CD4-positive, alpha-beta T cell treated with Interleukin-21 for 1 hour (primary cell): ENCODE measurements around the gene STK17A.

Source experiments
- DNase-seq: peaks from one replicate; pipeline ENCODE4 v3.0.0-alpha.2; 2020

The STK17A gene

GRCh38 chr7:43637114-43637806 is 54.4 kb downstream of the STK17A start:
- peak; percentile 47 for DNase-seq

GRCh38 chr7:43639858-43640491 is 57.1 kb downstream of the STK17A start:
- DNase-seq: no peak

GRCh38 chr7:43640679-43641078 is 57.8 kb downstream of the STK17A start:
- DNase-seq: no peak

GRCh38 chr7:43642897-43643630 is 60.2 kb downstream of the STK17A start:
- DNase-seq: no peak

GRCh38 chr7:43643846-43644245 is 60.9 kb downstream of the STK17A start:
- DNase-seq: no peak

- DNase-seq: no peak
Measured at GRCh38 chr7:43645699-43646226, 62.9 kb downstream of the STK17A start.

GRCh38 chr7:43646603-43647338 is 63.9 kb downstream of the STK17A start:
- DNase-seq: no peak

GRCh38 chr7:43647339-43647672 is 64.4 kb downstream of the STK17A start:
- DNase-seq: no peak

- peak; percentile 43 for DNase-seq
Measured at GRCh38 chr7:43647673-43648472, 65.0 kb downstream of the STK17A start.

GRCh38 chr7:43648473-43649406 is 65.8 kb downstream of the STK17A start:
- DNase-seq: peak; percentile 91

GRCh38 chr7:43649755-43650274 is 66.9 kb downstream of the STK17A start:
- DNase-seq: peak; percentile 89

- DNase-seq: peak; percentile 41
Measured at GRCh38 chr7:43650457-43651052, 67.6 kb downstream of the STK17A start.

GRCh38 chr7:43652364-43652763 is 69.5 kb downstream of the STK17A start:
- DNase-seq: no peak

GRCh38 chr7:43653466-43653865 is 70.6 kb downstream of the STK17A start:
- DNase-seq: no peak

GRCh38 chr7:43653891-43654504 is 71.1 kb downstream of the STK17A start:
- no peak for DNase-seq

GRCh38 chr7:43655584-43655983 is 72.7 kb downstream of the STK17A start:
- no peak for DNase-seq

GRCh38 chr7:43656997-43657396 is 74.1 kb downstream of the STK17A start:
- no peak for DNase-seq

GRCh38 chr7:43658718-43659548 is 76.0 kb downstream of the STK17A start:
- no peak for DNase-seq

- DNase-seq: no peak
Measured at GRCh38 chr7:43659549-43659896, 76.6 kb downstream of the STK17A start.
